GM18858 (cell line): Measurements from ENCODE around the gene CFAP90.

Experiments used
- ATAC-seq: cut with Tn5 transposase; IDR thresholded peaks from one replicate; pipeline ENCODE4 v1.9.1; 2021; ENCODE audit not compliant: unreplicated experiment

The CFAP90 gene

DNA sequence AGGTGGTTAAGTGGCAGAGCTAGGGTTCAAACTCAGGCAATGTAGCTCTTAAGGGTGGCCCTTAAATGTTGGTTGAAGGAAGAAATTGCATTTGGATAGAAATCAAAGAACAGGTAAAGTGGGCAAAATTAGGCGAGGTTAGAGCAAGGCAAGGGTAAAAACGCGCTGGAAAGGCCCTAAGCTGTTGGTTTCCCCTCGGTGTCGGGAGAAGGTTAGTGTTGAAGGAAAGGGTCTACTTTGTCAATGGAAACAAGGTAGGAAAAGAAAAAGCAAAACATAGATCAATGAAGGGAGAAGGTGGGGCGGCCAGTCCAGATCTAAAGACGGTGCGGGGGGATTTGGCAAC, 17.5 kb upstream of the CFAP90 start:
- ATAC-seq = no peak

DNA sequence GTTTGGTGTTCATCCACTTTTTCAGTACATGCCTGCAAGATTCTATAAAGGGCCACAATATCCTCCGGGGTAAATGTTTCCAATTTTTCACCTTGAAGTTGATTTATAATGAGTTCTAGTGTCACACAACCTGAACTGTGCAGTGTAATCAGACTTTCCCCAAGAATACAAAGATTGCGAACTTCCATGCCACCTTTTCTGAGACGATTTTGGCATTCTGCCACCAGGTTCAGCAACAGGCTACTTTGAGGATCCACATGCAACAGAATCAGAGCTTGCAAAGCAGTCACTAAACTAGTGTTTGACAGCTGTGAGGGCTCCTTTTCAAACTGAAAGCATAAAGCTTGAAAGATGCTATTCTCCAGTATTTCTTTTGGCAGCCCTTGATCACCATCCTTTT, 16.3 kb upstream of the CFAP90 start:
- ATAC-seq = no peak

- no peak for ATAC-seq
Measured at GRCh38 chr5:7866196-7866595, 15.3 kb upstream of the CFAP90 start.

DNA sequence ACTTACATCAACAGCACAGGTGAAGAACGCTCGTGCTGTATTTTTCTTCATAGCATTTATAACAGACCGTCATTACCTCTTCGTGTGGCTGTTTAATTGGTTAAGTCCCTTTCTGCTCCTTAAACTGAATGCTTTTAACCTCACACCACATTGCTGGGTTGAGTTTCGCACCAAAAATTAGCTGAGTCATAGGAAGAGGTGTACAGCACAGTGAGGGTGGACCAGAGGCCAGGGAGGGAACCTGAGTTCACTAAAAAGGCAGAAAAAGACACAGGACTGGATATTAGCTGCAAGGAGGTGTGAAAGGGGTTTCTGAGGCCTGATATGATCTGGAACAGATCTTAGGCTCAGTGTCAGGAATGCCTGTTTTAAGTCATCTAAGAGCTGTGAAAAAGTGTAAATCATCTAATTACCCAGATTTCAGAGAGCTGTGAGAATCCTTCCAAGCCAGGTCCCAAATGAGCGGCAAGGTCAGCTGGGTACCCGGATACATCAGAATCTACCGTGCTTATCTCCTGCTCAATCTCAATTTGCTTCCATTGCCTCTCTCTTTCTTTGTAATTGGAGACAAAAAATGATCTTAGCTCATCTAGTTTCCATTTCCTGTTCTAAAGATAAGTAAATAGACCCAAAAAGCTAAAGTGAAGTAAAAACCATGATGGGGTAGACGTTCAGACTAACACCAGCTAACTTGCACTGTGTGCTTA, 7.1 kb upstream of the CFAP90 start:
- no peak for ATAC-seq

DNA sequence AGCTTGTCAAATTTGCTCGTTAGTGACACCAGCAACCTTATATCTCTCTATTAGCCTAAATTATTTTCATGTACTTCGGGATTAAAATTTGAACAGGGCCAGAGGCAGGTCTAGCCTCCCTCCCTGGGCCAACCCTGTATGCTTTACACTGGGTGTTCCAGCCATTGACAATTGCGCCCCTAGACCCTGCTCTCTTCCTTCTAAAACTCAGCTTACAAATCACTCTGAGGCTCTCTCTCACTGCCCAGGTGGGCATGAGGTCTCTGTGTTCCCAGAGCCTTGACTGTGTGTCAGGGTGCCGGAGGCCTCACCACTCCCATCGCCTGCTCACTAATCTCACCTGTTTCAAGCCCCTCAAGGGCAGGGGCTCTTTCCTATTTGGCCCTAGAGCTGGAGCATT, 6.4 kb upstream of the CFAP90 start:
- ATAC-seq = no peak

DNA sequence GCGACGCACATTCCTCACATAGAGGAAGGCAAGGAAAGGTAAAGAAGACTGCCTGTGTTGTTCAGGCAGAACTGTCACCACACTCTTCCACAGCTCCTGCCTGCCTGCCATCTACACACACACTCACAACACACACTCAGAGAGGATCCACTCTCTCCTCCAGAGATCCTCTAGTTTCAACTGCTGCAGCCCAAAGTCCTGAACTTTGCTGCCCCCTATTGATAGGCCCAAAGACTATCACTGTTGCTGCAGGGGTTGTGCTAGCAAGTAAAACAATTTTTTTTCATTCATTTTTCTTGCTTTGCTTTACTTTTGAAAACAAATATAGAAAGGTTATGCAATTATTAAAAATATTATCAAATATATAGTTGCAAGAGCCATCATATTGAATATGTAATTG, 5.9 kb upstream of the CFAP90 start:
- ATAC-seq = no peak

- no peak for ATAC-seq
Measured at GRCh38 chr5:7855611-7856010, 4.7 kb upstream of the CFAP90 start.

- ATAC-seq = no peak
Measured at GRCh38 chr5:7852988-7853387, 2.1 kb upstream of the CFAP90 start.

DNA sequence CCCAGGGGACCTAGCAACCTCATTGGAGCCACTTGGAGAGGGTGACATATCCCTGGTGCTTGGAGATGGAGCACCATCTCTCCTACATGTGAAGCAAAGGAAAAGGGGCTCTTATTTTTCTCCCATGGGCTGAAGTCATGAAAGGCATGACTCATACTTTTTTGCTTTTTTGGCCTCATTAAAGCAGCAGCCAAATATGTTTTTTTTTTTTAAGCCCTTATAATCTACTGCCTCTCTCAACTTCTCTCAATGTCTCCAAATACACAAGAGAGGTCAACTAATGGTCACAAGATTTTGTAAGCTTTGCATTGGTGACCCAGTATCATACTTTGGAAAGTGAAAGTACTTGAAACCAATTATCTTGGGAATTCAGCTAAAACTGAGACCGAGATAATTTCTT, 1.6 kb upstream of the CFAP90 start:
- no peak for ATAC-seq

DNA sequence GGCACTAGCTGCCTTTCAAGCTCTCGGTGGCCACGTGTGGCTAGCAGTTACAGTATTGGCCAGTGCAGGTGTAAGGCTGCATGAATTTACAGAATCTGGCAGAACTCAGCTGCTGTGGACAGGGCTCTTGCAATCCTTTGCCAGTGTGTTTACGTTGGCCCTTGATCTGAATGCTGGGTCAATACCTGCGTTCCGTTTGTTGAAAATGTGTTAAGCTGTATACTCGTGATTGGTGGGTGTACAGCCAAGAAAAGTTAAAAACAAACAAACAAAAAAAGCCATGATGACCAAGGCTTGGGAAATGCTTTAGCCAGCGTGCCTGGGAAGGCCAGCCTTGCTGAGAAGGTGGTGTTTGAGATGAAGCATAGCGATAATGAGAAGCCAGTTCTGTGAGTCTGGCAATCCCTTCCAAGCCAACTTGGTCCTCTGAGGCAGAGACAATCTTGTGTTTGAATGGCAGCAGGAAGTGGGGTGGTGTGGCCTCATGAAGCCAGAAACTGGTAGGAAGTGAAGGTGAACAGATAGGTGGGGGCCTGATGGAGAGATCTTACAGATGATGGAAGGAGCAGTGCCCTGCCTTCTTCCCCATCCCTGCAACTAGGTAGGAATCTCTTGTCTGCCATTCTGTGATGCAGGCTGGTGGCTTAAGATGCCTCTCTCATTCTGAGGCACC, 820 bp upstream of the CFAP90 start:
- no peak for ATAC-seq

DNA sequence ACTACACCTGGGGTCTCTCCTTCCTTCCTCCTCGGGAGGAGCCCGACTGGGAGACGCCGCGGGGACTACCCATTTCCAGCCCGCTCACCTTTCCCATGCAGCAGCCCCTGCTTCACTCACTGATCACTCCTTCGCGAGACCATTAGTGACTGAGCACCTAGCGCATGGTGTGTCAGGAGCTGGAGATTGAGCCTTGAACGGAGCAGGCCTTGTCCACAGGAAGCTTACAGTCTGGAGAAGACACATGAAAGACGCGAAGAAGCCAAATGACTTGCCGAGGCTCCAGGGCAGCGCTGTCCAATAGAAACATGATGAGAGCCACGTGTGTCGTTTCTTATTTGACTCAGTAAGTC, 283 bp upstream of the CFAP90 start:
- no peak for ATAC-seq

DNA sequence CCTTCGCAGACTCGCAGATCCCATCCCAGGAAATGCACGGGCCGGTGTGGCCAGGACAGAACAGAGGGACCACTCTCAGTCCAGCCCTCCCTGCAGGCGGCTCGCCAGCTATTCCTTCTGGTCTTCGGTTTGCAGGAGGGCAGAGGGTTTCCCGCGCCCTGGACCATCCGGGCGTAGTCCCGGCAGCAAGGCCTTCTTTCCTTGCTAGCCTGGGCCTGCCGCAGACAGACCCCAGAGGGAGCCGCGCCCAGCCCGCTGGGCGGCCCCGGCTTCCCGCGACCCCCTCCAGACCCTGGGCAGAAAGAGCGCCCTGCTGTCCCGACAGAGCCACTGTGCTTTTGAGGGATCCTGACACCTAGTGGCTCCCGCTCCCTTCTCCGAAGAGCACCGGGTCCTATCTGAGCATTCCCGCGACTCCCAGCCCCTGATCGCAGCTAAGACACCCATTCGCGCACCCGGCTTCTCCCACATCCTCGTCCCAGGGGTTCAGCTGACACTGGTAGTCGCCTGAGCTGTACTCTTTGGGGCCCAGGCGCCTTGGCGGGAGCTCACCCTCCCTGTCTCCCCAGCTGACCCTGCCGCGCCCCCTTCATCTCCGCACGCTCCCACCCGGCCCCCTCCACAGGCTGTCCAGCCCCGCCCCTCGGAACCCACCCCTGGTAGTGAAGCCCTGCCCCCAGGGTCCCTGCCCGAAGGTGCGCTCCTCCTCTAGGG, 1.1 kb downstream of the CFAP90 start:
- ATAC-seq = no peak

DNA sequence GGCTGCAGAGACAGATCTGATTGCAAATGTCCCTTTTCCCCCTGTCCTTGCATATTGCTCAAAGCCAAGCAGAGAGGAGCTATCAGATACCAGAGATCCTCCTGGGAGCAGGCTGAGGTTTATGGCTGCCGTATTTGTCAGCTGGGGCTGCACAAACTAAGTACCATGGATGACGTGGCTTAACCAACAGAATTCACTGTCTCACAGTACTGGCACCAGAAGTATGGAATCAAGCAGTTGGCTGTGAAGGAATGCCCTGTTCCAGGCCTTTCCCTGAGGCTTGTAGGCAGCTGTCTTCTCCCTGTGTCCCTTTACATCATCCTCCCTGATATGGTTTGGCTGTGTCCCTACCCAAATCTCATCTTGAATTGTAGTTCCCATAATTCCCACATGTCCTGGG, 2.6 kb downstream of the CFAP90 start:
- ATAC-seq = no peak

DNA sequence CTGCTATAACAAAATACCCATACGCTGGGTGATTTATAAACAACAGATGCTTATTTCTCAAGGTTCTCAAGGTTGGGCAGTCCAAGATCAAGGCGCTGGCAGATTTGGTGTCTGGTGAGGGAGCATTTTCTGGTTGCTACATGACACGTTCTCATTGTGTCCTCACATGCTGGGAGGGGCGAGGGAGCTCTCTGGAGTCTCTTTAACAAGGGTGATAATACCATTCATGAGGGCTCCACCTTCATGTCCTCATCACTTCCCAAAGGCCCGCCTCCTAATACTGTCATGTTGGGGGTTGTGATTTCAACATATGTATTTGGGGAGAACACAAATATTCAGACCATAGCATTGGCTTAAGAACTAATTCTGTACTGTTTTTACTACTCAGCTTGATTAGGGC, 4.6 kb downstream of the CFAP90 start:
- no peak for ATAC-seq

DNA sequence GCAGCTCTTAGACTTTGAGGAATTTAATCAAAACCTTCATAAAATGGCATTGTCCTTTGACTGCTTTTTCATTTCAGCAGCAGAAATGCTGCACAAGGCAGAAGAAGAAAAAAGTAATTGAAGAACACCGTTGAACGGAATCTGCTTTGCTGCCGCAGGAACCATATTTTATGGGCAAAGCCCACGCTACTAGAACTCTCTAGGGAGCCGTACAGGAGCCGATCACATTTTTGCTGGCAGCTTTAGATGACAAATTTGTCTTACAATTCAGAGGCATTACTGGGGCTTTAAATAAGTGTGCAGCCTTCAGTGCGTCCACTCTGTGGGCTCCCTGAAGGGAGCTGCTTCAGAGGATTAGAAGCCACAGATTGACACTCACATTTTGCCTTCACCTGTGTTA, 5.4 kb downstream of the CFAP90 start:
- ATAC-seq = no peak

DNA sequence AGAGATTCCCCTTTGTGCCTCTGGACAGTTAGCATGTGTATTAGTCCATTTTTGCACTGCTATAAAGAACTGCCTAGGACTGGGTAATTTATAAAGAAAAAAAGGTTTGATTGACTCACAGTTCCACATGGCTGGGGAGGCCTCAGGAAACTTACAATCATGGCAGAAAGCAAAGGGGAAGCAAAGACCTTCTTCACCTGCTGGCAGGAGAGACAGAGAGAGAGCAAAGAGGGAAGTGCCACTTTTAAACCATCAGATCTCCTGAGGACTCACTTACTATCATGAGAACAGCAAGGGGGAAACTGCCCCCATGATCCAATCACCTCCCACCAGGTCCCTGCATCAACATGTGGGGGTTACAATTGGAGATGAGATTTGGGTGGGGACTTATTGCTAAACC, 6.0 kb downstream of the CFAP90 start:
- no peak for ATAC-seq

GRCh38 chr5:7842531-7842930, 8.4 kb downstream of the CFAP90 start:
- no peak for ATAC-seq

- ATAC-seq = no peak
Measured at GRCh38 chr5:7837403-7837802, 13.5 kb downstream of the CFAP90 start.

DNA sequence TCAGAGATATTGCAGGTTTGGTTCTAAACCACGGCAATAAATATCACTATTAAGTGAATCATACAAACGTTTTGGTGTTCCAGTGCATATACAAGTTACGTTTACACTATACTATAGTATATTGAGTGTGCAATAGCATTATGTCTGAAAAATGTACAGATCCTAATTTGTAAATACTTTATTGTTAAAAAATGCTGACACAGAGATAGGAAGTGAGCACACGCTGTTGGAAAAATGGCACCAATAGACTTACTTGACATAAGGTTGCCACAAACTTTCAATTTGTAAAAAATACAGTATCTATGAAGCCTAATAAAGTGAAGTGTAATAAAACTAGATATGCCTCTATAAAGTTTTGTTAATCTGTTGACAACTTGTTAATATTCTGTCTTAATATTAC, 16.0 kb downstream of the CFAP90 start:
- ATAC-seq = no peak

DNA sequence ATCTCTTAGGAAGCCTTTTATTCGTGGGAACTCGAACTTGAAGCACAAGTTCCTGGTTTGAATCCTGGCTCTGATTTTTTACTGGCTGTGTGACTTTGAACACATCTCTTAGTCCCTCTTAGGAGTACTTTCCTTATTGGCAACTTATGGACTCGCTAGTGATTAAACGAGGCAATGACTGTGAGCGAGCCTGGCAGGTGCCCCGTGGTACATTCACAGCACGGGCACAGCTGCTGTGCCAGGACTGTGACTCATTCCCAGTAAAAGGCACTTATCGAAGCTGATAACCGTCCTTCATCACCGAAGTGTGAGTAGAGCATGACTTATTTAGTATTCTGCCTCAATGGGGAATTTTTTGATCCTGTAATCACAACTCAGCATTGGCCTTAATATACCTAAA, 22.7 kb downstream of the CFAP90 start:
- ATAC-seq = no peak

- no peak for ATAC-seq
Measured at GRCh38 chr5:7827610-7828009, 23.3 kb downstream of the CFAP90 start.

DNA sequence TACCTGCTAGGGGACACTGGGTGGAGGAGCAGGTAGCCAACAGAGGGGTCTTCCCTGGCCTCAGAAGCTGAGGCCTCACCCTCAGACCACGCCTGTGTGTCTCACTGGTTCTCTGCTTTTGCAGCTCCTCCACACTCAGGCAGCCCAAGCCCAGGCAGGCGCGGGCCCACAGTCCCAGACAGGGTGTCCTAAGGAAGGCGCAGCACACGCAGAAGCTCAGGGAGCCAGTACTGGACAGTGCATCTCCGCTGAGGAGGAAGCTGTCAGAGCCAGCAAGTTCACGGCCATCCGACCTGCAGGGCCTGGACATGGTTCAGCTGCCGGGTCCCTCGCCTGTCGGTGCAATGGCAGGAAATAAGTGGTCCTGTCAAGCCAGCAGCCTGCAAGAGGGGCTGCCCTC, 25.3 kb downstream of the CFAP90 start:
- no peak for ATAC-seq

DNA sequence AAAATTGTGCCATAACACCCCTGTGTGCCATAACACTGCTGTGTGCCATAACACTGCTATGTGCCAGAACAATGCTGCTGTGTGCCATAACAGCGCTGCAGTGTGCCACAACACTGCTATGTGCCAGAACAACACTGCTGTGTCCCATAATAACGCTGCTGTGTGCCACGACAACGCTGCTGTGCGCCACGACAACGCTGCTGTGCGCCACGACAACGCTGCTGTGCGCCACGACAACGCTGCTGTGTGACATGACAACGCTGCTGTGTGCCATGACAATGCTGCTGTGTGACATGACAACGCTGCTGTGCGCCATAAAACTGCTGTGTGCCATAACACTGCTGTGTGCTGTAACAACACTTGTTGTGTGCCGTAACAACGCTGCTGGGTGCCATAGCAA, 25.9 kb downstream of the CFAP90 start:
- no peak for ATAC-seq
